Heart right ventricle (tissue), 16 donors: Measurements from ENCODE around the gene OSBPL10. TPM values are rescaled to one million over a fixed set of nuclear protein-coding genes. Genes with fewer than 3 reads are reported as not detected.

Source experiments
- ATAC-seq, 8 donors: fragments of 200-7000 bp; cut with Tn5 transposase; one replicate each; pipeline ENCODE4 v1.9.1; 2020; ENCODE audit warnings: mild to moderate bottlenecking in 8 of 8, moderate library complexity in 8 of 8, moderate number of reproducible peaks in 1 of 8
- DNase-seq, 2 donors: peaks; one replicate each; pipeline ENCODE4 v3.0.0-alpha.2; 2020
- H3K27ac ChIP-seq, 10 donors: fragments of 200-600 bp; sonication (generic) in 2 of 10; one replicate each; pipeline versions ENCODE4 v1.5.0 to v1.8.0; 2020 to 2022; ENCODE audit warnings: mild to moderate bottlenecking in 3 of 10
- H3K27me3 ChIP-seq, 7 donors: fragments of 200-600 bp; one replicate each; pipeline ENCODE4 v1.8.0; 2021 to 2022; ENCODE audit warnings: mild to moderate bottlenecking in 2 of 7
- H3K36me3 ChIP-seq, 9 donors: fragments of 200-600 bp; sonication (generic) in 1 of 9; one replicate each; pipeline versions ENCODE4 v1.5.0 to v1.8.0; 2020 to 2022; ENCODE audit warnings: mild to moderate bottlenecking in 2 of 9
- H3K4me1 ChIP-seq, 9 donors: fragments of 200-600 bp; sonication (generic) in 1 of 9; one replicate each; pipeline versions ENCODE4 v1.5.0 to v1.8.0; 2020 to 2022; ENCODE audit warnings: mild to moderate bottlenecking in 4 of 9
- H3K4me3 ChIP-seq, 10 donors: fragments of 200-600 bp; sonication (generic) in 2 of 10; one replicate each; pipeline versions ENCODE4 v1.5.0 to v1.8.0; 2020 to 2022; ENCODE audit warnings: mild to moderate bottlenecking in 7 of 10, moderate library complexity in 2 of 10
- H3K9me3 ChIP-seq, 11 donors: fragments of 200-600 bp in 10 of 11; sonication (generic) in 2 of 11; one replicate each; pipeline versions ENCODE4 v1.5.0 to v1.8.0; 2013 to 2022; ENCODE audit warnings: mild to moderate bottlenecking in 2 of 11, control low read depth in 1 of 11, moderate library complexity in 1 of 11
- CTCF ChIP-seq, 9 donors: fragments of 200-600 bp; sonication (generic) in 2 of 9; IDR thresholded peaks; one replicate each; pipeline versions ENCODE4 v1.5.0 to v1.8.0; 2021 to 2022; ENCODE audit warnings: antibody characterized with exemption in 9 of 9, mild to moderate bottlenecking in 5 of 9, moderate library complexity in 1 of 9
- WGBS, 2 donors: extraction: QIAGEN DNeasy Blood & Tissue Kit; methylation state at CpG; one replicate each; pipeline ENCODE4 v1.1.7; 2013; ENCODE audit warnings: inconsistent platforms in 1 of 2; 5-methylcytosine and 5-hydroxymethylcytosine counted together
- intact Hi-C, 10 donors: fragments of 100-400 bp; cut with DNase I; formaldehyde crosslinking; loops; one replicate each; pipeline versions ENCODE4 v1.11.1 to v1.14.2; 2022
- polyA plus RNA-seq, 2 donors: library from polyadenylated mRNA; stranded (reverse); fragments of 200-250 nt; gene quantifications; one replicate each; pipeline ENCODE4 v1.2.3, GENCODE V29; 2013
- total RNA-seq, 10 donors: library from RNA; stranded (reverse); fragmentation: NEBNext Ultra II Directional in 3 of 10; extraction: Animal tissue kit (Norgen Biotek cat#: 25700) in 3 of 10; gene quantifications; one replicate each; pipeline versions ENCODE4 v1.2.1 to v1.2.4, GENCODE V29; 2021 to 2023
- donor health status: Arrhythmogenic right ventricular cardiomyopathy.
- donor health status: ischemic (EF 13 %, LVEDD 7.1; RV severe dilation, severe dysfunction).
- donor health status: healthy with polysubstance abuse.
- donor health status: DM: no; HTN: yes; CAD: no.
- donor health status: DM: no; HTN: no; CAD: no.
- donor health status: ischemic (EF 25% LVEDD 6.9; RV normal size, moderate dysfunction).
- donor health status: ischemic (EF 25% LVEDD 5.7; RV mildly dilated, moderate dysfunction).
- donor health status: healthy.
- donor health status: DM: yes; HTN: yes; CAD: no.
- donor health status: Ischemic cardiomyopathy.
- donor health status: ischemic (EF 35%, LVEDD 5.7; RV mildly dilated, moderate dysfunction).
- donor health status: nonischemic (EF 11% LVEDD 7.7; RV severe dilation, severe dysfunction).
- donor health status: DM: yes; HTN: yes; CAD: no.
- donor health status: PGD.
- donor health status: ischemic (EF 29% LVEDD 5.4; RV normal size, mild dysfunction).
- donor health status: nonischemic (EF 23%, LVEDD 6.1; RV moderate dilation, normal function).

The OSBPL10 gene
- total and polyA plus RNA-seq, 12 donors = 1.2 to 8.5 (median 4.1) TPM

- TF ChIP-seq CTCF (IDR thresholded peaks at IDR 0.05) = no peak
- ATAC-seq (no peak), DNase-seq (no peak)
- WGBS, 2 donors = 95 to 96% methylated on average over 4 of the region's 4 CpGs
- no peaks in the 10 kb centered on the region for H3K27me3 ChIP-seq
- no peaks in the 10 kb centered on the region for H3K4me1 ChIP-seq
- intact Hi-C loops = no loop called here
- H3K36me3 ChIP-seq = no peaks in the 10 kb centered on the region
- H3K9me3 ChIP-seq = no peaks in the 10 kb centered on the region
- H3K4me3 ChIP-seq = no peak overlapping the region
- H3K27ac ChIP-seq = no peak overlapping the region
These were observed 180.6 kb downstream of the OSBPL10 start for GRCh38 chr3:31800436-31800835.

- no peak overlapping the region for H3K4me3 ChIP-seq
These were observed 182.2 kb downstream of the OSBPL10 start for GRCh38 chr3:31798840-31799239.

GRCh38 chr3:31793821-31794220 is 187.2 kb downstream of the OSBPL10 start:
- H3K27ac ChIP-seq = no peak overlapping the region
- intact Hi-C loops = no loop called here
- H3K27me3 ChIP-seq = no peaks in the 10 kb centered on the region
- no peak for TF ChIP-seq CTCF (IDR thresholded peaks at IDR 0.05)
- H3K9me3 ChIP-seq = no peaks in the 10 kb centered on the region
- 98 to 100% methylated on average over 4 of the region's 4 CpGs for WGBS, 2 donors
- ATAC-seq (no peak), DNase-seq (no peak)
- H3K36me3 ChIP-seq = no peaks in the 10 kb centered on the region
- peaks cover 0 to 11% (median 6%) of the 10 kb centered on the region in 9 donors for H3K4me1 ChIP-seq
- no peak overlapping the region for H3K4me3 ChIP-seq

More at GRCh38 chr3:31798840-31799239, 182.2 kb downstream of the OSBPL10 start:
- Histone ChIP-seq H3K27ac (no peak overlapping the region), H3K27me3 (no peaks in the 10 kb centered on the region), H3K9me3 (no peaks in the 10 kb centered on the region), H3K4me1 (no peaks in the 10 kb centered on the region), H3K36me3 (no peaks in the 10 kb centered on the region)
- ATAC-seq (no peak), DNase-seq (no peak)
- TF ChIP-seq CTCF (IDR thresholded peaks at IDR 0.05) = no peak
- intact Hi-C loops = no loop called here
- 97 to 99% methylated on average over 4 of the region's 4 CpGs for WGBS, 2 donors

- H3K9me3 ChIP-seq = no peaks in the 10 kb centered on the region
- 77 to 78% methylated on average over 2 of the region's 2 CpGs for WGBS, 2 donors
- no peak overlapping the region for H3K4me3 ChIP-seq
- no peaks in the 10 kb centered on the region for H3K27me3 ChIP-seq
- intact Hi-C loops = no loop called here
- no peaks in the 10 kb centered on the region for H3K36me3 ChIP-seq
- ATAC-seq = no peak
- peaks cover 0 to 11% (median 6%) of the 10 kb centered on the region in 9 donors for H3K4me1 ChIP-seq
- DNase-seq = no peak
- TF ChIP-seq CTCF (IDR thresholded peaks at IDR 0.05) = no peak
- no peak overlapping the region for H3K27ac ChIP-seq
These were observed 190.0 kb downstream of the OSBPL10 start for GRCh38 chr3:31791090-31791430.
